Mesenteric fat pad (tissue), 1 donor: ENCODE measurements around the gene TRIM7. TPM values are rescaled to one million over a fixed set of nuclear protein-coding genes. Genes with fewer than 3 reads are reported as not detected.
"Not testable (repeated sequence)": the region's sequence is repeated elsewhere in the genome, so short reads cannot be mapped to it uniquely, and the experiment has no call there.

ENCODE experiments used
- DNase-seq: peaks from one replicate; pipeline ENCODE4 v3.0.0-alpha.2; 2020; ENCODE audit warnings: low spot score
- total RNA-seq: library from RNA; stranded (reverse); fragmentation: NEBNext Ultra II Directional; extraction: Animal tissue kit (Norgen Biotek cat#: 25700); gene quantifications from one replicate; pipeline ENCODE4 v1.2.1, GENCODE V29; 2021
- donor health status: DM: yes; HTN: yes; CAD: no.

The TRIM7 gene
- total RNA-seq, 1 donor from 2014 or later: 3.0 TPM

DNA sequence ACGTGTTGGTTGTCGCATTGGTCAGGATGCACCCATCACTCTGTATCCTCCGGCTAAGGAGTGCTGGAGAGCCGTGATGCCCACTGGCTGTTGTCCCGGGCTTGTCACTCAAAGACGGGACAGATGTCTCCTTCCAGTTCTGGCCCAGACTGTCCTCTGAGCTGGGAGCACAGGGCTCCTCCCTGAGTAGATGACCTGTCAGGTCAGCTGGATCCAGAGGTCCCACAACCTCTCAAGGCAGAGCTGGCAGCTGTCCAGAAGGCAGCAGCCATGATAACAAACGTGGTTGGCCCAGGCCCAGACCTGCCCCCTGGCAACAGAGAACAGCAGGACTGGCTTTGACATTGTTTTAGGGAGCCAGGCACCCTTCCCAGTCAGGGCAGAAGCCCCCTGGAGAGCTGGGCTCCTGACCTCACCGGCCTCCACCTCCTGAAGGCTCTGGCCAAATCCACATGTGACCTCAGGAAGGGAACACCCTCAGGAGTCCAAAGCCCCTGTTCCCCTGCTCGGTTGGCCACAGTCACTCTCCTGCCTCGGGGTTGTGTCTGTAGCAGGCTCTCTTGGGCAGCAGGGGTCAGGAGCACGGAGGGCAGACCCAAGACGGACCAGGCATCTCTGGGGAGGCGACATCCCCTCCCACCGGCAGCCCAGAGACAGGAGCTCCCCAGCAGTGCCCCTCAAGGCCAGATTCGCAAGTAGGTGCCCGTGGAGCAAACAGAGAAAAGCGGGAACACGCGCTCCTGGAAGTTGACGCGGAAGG is 10.3 kb downstream of the TRIM7 start:
- DNase-seq: no peak

DNA sequence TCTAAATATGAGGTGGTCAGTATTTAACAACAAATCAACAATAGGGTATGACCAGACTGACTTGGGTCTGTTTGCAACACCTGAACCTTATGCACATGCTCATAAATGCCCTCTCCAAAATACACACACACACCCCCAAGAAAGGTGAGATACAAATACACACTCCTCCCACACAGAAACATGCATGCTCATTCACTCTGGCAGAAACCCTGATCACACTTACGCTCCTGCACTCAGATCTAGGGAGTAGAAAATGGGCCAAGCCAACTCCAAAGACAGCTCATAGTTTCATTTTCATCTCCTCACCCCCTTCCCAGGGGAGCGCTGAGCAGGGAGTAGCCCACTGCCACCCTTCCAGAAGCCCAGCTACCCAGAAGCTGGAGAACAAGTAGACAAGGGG is 11.3 kb downstream of the TRIM7 start:
- no peak for DNase-seq

DNA sequence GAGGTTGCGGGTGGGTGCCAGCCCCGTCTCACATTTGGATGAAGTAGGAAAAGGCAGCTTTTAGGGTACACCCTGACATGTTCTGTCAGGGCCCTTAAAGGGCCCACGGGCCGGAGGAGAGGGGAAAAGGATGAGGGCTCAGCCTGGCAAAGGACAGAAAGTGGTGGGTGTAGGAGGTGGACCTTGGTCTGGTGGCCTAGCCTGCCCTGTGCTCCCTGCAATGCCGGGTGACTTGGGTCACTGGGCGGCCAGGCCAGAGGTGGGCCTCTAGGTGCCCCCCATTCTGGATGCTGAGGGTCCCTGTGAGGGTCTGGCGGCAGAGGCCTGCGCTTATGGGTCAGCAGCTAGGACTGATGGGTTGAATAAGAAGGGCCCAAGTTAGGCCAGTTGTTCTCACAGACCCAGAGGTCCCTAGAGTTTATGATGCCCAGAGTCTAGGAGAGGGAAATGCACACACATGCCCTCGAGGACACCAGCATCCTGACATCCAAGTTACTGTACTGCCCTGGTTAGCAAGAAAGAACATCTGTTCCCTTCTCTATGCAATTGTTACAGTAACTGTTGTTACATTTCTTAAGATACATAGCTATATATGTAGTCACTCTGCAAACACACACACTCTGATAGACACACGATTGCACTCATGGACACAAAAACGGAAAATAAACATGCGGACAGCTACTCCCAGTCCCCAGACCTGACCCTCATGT is 12.5 kb downstream of the TRIM7 start:
- DNase-seq: no peak

- peak; percentile 98 for DNase-seq
These were observed 13.3 kb downstream of the TRIM7 start for GRCh38 chr5:181191526-181192336.

- peak; percentile 90 for DNase-seq
These were observed 14.1 kb downstream of the TRIM7 start for GRCh38 chr5:181190711-181191525.

DNA sequence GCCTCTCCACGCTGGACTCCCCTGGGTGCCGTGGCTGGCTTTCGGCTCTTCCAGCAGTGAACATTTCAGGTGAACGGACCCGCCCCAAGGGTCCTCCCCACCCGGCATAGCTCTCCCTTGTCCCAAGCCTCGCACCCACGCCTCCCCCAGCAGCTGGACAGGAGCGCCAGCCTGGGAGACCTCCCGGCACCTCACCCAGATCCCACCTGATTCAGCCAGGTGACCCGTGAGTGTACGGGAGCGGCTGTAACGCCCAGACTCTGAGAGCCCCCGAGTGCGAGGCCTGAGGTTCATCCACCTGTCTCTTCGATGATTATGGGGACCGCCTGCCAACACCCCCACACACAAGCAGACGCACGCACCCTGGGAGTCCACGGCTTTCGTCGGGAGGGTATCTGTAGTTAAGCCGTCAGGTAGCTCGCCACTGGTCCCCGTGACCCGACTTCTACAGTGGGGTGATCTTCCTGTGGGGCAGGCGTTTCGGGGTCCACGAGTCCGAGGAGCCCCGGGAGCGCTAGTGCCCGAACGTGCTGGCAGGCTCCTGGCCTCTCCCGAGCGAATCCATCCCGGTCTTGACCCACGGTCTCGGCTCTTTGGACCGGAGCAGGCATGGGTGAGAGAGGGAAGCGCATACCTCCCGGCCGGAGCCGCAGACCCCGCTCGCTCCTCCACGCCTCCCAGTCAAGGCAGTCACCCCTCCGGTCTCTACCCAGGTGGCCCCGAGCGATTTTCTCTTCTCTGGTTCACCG is 14.9 kb downstream of the TRIM7 start:
- peak; percentile 87 for DNase-seq

DNA sequence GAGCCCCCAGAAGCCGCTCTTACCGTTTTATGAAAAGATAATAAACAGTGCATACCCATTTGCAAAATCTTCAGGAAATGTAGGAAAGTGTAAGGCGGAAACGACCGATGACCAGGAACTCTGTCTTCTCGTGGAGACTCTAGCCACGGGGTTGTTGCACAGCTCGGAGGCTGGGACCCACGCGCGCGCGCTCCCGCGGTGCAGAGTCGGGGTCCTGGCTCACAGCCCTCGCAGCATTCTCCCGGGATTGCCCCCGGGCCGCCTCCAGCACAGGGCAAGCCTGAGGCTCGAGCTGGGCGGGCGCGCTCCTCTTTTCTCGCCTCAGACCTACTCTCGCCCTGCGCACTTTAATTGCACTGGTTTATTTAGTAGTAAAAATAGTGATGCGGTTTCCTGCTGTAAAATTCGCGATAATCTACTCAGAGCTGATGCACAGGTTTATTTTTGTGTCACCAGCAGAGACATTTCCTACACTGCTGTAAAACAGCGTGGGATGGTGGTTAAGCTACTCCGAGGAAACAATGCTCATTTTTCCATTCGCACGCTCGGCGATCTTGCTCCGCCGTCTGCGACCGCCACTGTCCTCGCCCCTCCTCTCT is 15.5 kb downstream of the TRIM7 start:
- peak; percentile 89 for DNase-seq

- no peak for DNase-seq
These were observed 16.2 kb downstream of the TRIM7 start for GRCh38 chr5:181188700-181189362.

GRCh38 chr5:181187500-181188213 is 17.3 kb downstream of the TRIM7 start:
- no peak for DNase-seq

DNA sequence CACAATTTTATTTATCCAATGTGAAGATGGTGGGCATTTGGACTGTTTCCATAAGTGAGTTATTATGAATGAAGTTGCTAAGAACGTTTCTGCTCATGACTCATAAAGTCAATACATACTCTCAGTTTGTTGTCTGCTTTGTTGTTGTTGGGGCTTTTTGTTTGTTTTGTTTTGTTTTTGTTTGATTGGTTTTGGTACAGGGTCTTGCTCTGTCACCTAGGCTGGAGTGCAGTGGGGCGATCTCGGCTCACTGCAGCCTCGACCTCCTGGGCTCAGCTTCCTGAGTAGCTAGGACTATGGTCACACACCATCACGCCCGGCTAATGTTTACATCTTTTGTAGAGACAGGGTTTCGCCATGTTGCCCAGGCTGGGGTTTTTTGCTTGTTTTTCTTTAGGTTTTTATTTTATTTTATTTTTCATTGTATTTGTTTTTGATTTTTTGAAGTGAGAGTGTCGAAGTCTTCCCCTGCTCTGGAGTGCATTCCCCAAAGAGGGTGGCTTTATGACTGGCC is 18.0 kb downstream of the TRIM7 start:
- no peak for DNase-seq

GRCh38 chr5:181186022-181186421 is 19.0 kb downstream of the TRIM7 start:
- no peak for DNase-seq

GRCh38 chr5:181185560-181185959 is 19.4 kb downstream of the TRIM7 start:
- no peak for DNase-seq

DNA sequence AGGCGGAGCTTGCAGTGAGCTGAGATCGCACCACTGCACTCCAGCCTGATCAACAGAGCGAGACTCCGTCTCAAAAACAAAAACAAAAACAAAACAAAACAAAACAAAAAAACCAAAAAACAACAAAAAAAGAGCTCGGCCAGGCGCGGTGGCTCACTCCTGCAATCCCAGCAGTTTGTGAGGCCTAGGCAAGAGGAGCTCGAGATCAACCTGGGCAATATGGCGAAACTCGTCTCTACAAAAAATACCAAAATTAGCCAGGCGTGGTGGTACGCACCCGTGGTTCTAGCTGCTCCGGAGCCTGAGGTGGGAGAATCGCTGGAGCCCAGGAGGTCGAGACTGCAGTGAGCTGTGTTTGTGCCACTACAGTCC is 20.2 kb downstream of the TRIM7 start:
- DNase-seq: no peak

GRCh38 chr5:181182651-181183050 is 22.3 kb downstream of the TRIM7 start:
- DNase-seq: no peak

- no peak for DNase-seq
These were observed 23.1 kb downstream of the TRIM7 start for GRCh38 chr5:181181650-181182565.

DNA sequence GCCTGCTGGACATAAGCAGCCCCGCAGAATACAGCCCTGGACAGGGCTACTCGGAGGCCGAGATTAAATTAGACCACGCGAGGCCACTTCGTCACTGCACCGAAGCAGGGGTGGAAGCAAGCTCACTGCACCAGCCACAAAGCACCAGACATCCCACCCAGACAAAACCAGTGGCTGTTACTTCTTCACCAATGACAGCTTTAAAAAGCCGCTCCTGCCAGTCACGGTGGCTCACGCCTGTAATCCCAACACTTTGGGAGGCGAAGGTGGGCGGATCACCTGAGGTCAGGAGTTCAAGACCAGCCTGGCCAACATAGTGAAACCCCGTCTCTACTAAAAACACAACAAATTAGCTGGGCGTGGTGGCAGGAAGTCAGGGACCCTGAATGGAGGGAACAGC is 27.4 kb downstream of the TRIM7 start:
- DNase-seq: not testable (repeated sequence)

DNA sequence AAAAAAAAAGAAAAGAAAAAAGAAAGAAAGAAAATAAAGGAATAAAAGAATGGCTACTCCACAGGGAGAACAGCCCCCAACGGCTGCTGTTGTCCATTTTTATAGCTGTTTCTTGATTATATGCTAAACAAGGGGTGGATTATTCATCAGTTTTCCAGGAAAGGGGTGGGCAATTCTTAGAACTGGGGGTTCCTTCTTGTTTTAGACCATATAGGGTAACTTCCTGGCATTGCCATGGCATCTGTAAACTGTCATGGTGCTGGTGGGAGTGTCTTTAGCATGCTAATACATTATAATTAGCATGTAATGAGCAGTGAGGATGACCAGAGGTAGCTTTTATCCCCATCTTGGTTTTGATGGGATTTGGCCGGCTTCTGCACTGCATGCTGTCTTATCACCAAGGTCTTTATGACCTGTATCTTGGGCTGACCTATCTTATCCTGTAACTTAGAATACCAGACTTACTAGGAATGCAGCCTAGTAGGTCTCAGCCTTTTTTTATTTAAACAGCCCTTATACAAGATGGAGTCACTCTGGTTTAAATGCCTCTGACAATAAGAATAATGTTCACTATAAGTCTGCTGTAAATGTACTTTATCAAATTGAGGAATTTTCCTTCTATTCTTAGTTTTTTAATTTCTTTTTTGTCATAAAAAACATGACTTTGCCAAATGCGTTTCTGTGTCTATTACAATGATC is 28.6 kb downstream of the TRIM7 start:
- DNase-seq: no peak
